SIG-M5 treated with dmso at 0.1 percent for 504 hours (cell line): ENCODE measurements around the gene PAQR7.
A peak's percentile ranks its signal among the peaks of the same experiment; 100 is the strongest.

ENCODE experiments used
- DNase-seq: peaks from one replicate; lab custom pipeline; 2025; ENCODE audit not compliant: unreplicated experiment; lab: John Stamatoyannopoulos, UW

PAQR7 gene, protein sequence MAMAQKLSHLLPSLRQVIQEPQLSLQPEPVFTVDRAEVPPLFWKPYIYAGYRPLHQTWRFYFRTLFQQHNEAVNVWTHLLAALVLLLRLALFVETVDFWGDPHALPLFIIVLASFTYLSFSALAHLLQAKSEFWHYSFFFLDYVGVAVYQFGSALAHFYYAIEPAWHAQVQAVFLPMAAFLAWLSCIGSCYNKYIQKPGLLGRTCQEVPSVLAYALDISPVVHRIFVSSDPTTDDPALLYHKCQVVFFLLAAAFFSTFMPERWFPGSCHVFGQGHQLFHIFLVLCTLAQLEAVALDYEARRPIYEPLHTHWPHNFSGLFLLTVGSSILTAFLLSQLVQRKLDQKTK

DNA sequence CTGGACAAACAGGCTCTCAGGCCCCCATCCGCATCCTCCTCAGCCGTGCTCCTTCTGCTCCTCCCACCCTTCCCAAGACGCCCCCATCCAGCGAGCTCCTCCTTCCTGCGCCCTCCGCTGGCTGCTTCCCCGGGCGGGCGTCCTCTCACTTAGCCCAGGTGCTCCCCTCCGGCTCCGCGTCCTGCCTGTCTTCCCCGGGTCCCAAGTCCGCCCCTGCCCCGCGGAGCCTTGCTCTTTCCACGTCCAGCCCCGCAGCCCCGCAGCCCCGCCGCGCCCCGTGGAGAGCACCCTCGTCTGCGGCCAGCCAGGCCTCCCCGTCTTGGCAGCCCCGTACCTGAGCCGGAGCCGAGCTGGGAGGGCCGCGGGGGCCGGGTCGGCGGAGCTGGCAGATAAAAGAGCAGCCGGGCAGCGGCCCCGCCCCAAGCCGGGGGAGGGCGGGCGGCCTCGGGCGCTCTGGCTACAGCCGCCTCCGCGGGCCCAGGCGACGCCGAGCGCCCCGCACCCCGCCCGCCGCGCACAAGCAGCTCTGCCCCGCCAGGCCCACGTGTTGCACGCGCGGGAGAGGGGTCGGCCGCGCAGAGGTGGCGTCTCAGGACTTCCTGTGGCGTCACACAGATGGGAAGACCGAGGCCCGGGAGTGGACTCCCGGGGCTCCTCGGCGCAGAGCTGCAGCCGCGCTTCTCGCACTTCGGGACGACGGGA lies at the start of gene PAQR7:
PAQR7 (minus strand) TSS at position 555 of the 702 bp plus-strand sequence. CDS start 11,869 bp downstream, outside the sequence.
- DNase-seq = peak; percentile 29

DNA sequence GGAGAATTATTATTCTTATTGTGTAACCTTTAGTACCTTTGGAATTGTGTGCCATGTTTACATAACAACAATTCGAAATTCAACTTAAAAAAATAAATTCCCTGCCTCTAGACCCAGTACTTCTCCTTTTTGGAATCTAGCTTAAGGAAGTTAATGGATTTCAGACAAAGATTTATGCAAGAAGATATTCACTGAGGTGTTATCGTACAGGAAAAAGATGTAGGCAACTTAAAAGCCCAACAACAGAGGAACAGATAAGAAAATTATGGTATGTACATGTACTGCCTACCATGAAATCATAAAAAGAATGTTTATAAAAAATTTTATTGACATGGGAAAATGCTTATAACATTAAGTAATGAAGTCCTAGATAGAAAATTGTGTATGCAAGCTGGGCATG lies 48.9 kb upstream of the PAQR7 start:
- DNase-seq = peak; percentile 8

DNA sequence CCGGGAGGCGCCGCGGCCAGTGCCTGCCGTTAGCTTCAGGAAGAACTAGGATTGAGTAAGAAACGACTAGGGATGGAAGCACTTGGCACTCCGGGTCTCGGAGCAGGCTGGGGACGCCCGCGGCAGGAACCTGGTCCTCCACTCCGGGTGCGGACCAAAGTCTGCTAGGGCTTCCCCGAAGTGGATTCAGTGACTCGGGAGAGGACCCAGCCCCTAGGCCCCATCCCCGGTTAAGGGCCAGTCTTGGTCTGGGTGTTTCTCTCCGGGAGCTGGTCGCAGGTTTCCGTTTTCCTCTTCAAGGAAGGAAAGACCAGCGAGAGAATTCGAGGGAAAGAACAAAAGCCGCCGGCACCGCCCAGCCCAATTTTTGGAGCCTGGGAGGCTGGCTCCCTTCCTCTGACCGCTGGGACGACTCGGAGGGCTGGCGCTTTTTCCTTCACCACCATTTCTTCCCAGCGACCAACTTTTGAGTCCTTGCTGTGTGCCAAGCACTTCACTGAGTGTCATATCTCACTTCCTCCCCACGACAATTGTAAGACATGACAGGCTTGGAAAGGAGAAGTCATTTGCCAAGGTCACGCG lies 47.6 kb upstream of the PAQR7 start:
- DNase-seq = peak; percentile 55

DNA sequence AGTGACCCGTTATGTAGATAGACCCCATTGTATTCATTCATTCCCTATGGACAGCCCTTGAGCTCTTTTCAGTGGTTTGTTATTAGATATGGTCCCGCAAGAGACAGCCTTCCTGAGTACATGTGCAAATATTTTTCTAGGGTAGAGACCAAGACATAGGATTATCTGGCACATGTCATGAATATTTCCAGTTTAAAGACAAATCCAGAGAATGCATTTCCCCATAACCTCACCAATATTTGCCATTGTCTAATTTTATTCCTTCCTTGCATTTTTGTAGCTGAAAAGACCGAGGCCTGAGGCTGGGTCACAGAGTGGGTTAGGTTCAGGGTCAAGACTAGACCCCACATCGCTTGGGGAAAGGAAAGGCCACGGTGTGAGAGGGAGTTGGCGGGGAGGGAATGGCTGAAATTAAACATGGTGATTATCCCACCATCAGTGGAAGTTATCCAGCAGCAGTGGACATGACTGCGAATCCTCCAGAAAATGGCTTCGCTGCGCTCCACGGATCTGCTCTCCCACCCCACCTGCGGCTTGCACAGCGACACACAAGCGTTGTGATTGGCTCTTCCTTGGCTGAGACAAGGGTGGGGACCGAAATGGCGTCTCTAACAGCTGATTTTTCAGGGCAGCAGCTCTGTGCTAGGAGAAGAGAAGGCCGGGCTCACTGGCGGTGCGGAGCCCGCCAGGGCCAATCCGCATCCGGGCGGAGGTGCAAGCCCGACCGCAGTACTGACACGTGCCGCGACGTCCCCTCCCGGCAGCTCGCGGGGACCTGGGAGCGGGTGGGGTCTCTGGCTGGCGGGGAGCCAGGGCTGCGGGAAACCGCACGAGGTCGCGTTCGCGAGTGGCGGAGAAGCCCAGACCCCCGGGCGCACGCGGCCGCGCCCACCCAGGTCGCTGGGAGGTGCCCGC lies 46.8 kb upstream of the PAQR7 start:
- peak; percentile 40 for DNase-seq

DNA sequence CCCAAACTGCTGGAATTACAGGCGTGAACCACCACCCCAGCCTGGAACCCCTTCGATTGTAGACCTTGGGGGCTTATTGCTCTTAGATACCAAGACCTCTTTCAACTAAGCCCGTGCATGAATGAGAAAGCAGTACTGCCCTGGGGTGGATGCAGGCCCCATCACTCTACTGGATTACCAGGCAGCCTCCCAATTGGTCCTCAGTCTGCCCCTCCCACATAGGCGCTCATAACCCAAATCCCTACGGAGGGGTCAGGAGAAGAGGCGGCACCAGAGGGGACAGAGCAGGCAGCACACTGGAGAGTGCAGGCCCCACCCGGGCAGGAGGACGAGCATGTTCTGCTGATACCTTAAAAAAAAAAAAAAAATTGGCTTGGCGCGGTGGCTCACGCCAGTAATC lies 43.1 kb upstream of the PAQR7 start:
- DNase-seq = no peak

DNA sequence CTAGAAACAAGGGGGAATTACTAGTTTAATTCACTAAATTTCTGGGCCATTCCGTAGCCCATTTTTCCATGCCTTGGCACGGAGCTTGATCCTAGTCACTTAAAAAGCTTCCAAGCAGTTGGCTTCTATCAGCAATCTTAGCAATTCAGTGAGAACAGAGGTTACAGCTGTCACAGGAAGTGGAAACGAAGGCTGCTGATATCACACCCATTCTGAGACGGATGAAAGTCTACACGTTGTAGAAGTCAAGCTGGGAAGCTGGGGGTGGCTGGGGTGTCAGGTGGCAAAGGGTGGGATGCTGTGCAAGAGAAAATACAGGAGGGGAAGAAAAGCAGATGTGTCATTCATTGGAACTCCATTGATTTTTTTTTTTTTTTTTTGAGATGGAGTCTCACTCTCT lies 42.5 kb upstream of the PAQR7 start:
- no peak for DNase-seq

DNA sequence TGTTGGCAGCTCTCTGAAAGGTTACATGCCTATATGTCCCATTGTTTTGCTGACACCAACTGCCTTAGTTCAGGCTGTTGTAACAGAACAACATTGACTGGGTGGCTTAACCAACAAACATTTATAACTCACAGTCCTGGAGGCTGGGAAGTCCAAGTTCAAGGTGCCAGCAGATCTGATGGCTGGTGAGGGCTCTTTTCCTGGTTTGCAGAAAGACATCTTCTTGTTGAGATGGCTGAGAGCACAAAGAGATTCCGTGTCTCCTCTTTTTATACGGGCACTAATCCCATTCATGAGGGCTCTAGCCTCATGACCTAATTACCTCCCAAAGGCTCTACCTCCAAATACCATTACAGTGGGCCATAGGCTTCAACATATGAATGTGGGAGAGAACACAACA lies 41.0 kb upstream of the PAQR7 start:
- DNase-seq = no peak

DNA sequence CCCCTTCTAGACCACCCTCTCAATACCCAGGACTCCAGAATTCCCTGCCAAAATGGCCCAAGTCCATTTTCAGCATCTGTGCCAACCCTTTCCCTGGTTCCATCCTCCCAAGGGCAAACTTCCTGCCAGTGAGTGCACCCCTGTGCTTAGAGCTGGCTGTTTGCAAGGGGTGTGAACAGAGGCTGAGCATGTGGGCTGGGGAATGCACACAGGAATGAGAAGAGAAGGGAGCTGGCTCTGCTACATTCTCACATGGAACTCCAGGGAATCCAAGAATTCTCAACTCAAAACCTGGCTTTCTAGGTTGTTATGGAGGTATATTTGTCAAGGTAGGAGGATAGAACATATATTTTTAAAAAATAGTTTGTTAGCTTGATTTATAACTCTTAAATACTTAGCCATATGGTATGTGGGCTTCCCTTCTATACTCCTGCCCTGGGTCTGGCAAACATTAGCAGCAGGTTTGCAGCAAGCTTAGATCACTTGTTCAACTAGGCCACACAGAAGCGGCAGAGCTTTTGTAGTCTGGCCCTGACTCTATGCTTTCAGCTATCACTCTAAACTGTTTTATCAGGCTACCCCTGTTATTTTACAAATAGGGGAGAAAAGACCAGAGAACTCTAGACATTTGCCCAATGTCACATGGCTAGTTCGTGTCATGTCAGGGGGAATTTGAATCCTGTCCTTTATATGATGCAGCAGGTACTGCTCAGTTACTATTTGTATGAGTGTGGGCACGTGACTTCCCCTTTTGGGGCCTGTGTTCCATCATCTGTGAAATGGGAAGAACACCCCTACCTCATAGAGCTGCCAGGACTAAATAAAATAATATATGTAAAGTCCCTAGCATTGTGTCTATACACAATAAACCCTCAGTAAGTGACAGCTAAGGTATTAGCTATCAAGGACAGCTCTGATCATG lies 38.8 kb upstream of the PAQR7 start:
- DNase-seq = no peak

DNA sequence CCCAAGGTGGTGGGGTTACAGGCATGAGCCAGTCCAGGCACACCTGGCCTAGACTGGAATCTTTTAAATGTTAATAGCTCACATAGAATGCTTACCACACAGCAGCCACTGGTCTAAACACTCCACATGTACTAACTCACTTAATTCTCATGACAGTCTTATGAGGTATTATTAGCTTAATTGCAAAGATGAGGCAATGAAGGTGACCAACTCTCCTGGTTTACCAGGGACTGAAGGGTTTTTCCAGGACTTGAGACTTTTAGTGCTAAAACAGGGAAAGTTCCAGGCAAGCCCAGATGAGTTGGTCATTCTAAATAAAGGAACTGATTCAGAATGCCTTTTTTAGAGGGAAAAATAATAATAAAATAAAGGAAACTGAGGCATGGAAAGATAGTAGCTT lies 37.7 kb upstream of the PAQR7 start:
- no peak for DNase-seq

DNA sequence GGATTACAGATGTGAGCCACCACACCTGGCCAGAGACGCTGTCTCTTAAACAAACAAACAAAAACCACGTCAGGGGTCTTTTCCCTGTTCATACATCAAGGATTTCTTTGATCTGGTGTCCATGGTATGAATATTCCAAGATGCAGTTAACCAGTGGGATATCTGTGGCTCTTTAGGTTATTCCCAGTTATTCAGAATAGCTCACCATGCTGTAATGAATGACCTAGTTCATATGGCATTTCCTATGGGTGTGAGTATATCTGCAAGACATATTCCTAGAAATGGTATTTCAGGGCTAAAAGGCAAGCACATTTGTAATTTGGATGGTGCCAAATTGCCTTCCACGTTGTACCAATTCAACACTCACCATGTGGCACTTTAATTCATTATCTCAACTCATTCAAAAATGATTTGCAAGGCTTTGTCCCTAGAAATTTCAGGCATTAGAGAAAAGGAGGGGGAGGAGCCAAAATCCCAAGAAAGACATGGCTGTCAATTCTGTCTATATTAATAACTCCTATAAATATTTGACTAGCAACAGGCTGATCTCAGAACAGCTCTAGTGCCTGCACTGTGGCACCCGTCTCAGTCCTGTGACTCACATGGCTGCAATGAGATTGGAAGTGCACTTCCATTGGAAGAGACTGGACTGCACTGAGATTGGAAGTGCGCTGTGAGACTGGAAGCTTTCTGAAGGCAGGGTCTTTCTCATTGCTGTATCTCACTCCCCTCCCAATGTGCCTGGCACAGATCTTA lies 36.7 kb upstream of the PAQR7 start:
- no peak for DNase-seq

DNA sequence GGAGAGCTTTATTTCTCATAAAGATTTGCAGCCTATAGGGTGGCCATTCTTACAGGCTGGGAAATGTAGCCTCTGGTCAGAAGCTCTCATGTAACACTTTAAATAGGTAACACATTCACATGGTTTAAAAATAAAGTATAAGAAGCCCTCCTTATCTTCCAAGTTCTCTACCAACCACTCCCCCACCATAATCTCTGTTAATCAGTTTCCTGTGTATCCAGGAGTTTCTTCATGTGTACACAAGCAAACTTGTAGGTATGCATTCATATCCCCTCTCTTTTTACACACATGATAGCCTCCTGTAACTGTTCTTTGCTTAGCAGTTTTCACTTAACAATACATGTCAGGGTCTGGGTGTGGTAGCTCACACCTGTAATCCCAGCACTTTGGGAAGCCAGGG lies 35.7 kb upstream of the PAQR7 start:
- DNase-seq = no peak

DNA sequence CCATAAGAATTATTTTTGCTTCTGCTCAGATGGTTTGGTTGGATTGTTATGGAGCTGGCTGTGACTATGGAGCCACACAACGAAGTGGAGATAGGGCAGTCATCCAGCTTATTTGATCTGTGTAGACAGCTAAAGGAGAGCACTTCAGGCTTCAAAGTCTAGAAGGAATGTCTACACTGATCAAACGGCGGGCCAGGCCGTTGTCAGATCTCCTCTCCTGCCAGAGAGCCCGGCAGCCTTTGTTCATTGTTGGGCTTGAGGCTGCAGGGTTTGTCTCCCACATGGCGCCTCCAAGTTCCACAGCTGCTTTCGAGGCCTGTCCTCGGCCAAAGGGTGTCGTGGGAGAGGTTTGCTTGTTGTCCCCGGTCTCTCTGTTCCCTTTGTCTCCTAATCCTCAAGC lies 33.5 kb upstream of the PAQR7 start:
- DNase-seq = no peak

DNA sequence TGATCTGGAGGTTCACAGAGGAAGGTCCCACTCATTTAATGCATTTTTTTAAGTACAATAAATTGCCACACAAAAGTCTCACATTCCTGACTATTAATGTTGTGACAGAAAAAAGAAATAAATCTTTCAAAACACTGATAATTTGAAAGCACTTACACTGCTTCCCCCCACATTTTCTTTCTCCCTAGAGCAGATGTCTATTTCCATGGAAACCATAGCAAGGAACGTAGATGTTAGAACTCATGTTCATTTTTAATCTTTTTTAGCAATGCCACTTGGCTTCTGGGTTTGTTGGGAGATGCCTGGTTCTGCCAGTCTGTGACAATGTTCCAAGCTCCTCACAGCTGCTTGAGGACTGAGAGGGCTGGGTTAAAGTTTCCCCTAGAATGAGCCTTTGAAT lies 32.7 kb upstream of the PAQR7 start:
- no peak for DNase-seq

DNA sequence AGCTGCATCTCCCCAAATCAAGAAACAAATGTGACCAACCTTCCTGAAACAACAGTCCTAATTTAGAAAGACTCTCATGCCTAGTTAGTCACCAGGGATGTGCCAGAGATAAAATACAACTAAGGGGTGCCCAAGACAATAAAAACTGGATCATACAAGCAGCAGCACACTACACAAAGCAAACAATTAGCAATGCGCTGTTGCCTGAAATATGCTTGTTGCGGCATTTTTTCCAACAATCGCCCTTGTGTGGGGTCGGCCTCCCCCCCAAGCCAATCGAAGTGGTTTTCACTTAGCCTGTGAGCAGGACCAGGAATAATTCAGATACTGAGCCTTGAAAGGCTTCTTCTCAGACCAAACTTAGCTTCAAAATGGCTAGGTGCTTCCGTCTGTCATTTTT lies 32.1 kb upstream of the PAQR7 start:
- no peak for DNase-seq

DNA sequence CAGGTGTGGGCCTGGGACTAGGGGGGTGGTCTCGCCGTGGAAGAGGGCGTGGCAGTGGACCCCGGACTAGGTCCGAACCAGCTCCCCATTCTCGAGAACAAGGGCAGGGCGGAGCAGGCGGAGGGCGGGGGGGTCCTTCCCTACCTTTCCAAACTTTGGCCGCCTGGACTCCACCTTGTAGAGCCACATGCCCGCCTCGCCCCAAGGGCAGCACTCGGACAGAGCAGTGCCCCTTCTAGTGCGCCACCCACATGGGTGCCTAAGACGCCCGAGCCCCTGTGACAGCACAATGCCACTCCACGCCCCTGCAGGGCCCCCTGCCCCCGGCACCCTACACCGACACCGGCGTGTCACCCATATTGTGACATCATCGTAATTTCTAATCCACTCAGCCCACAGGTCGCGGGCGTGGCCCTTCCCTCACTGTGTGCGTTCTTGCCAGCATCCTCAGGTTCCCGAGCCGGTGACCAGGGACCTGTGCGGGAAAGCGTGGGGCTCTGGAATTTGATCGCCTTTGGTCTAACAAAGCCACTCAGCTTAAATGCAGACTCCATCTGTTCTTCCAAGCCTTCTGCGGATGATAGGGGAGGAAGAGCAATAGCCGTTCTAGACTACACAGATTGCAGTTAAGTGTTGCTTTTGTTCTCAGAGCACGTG lies 31.3 kb upstream of the PAQR7 start:
- no peak for DNase-seq

DNA sequence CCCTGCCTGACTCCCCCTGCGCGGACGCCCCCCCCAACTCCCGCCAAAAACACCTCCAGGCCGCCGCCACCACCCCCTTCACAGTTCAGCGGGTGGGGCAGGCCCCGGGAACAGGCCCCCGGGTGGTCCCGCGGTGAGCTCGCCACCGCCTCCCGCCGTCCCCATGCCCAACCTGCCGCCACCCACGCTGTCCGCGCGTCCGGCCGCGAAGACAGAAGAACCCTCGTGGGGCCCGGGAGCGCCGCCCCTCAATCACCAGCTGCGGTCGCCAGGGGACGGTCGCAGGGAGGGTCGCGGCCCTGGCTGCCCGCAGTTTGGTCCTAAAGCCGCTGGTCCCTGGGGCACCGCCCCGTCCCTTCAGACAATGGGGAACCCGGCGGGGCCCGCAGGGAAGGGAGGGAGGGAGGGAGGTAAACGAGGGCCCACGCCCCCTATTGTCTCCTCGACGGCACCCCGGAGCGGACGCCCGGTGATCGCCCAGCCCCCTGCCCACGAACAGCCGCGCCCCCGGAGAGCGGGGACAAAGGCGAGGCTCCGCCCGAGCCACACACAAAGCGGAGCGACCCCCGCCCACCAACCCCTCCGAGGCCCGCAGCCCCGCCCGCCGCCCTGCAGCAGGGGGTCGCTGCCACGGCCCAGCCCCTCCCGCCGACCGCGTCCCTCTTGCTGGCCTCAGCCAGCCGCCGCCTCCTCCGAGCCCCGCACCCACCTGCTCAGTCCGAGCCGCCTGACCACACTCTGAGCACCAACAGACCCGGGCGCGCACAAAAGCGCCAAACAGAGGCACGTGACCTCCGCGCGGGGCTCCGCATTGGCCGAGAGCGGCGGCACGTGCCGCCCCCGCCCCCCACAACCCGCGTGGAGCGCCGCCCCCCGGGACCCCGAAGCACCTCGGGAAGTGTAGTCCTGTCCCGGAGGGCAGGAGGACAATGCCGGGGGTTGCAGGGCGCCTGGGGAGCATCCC lies 30.5 kb upstream of the PAQR7 start, which contains the start of gene STMN1:
STMN1 (minus strand) TSS at position 740 of the 964 bp plus-strand sequence. CDS start 1,743 bp downstream, outside the sequence.
- DNase-seq = peak; percentile 88

DNA sequence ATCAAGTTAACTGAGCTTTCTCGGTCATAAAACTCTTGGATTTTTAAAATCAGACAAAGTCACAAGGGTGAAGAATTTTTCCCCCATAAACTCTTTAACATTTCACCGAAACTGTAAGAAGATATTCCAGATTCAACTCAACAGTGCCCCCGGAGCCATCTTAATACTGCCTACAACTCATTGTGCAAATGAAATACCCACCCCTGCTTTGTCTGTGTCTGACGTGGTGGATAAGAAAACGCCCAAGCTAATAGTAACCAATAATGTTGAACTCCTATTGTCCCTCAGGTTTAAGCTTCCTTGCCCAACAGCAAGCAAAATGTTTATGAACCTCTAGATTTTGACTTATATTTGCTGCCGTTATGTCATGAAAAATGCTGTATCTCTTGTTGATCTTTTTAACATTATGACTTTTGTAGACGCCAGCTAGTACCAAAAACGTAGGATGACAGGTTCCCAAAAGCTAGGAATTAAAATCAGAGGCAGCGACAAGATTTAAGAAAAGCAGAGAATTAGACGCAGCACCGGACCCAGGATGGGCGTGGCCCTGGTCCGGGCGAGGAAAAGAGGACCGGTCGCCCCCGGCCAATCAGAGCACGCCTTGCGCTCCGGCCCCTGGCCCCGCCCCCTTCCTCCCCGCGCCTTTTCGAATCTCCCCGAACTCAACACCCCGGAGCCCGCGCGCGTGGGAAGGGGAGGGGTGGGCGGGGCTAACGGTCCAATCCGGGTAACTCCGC lies 29.6 kb upstream of the PAQR7 start:
- DNase-seq = peak; percentile 84
